Measurements from ENCODE around the gene MARCHF6. TPM values are rescaled to one million over a fixed set of nuclear protein-coding genes. Genes with fewer than 3 reads are reported as not detected.
"Not testable (repeated sequence)": the region's sequence is repeated elsewhere in the genome, so short reads cannot be mapped to it uniquely, and the experiment has no call there.

Gene MARCHF6
- total RNA-seq, 1 experiment from 2014 or later = 129 TPM

- Histone ChIP-seq H3K27me3 (replicated peaks; ENCODE audit: insufficient read depth, low read depth, low read length, poor library complexity) (no peaks in the 10 kb centered on the region), H3K9me3 (ENCODE audit: low read depth, low read length, poor library complexity, severe bottlenecking) (no peaks in the 10 kb centered on the region), H3K36me3 (ENCODE audit: insufficient read depth, low read length, poor library complexity, severe bottlenecking) (no peaks in the 10 kb centered on the region), H3K4me1 (ENCODE audit: insufficient read depth, low read length, poor library complexity, severe bottlenecking) (peaks cover 4% of the 10 kb centered on the region), H3K27ac (ENCODE audit: low read depth, low read length, poor library complexity, severe bottlenecking) (no peak overlapping the region), H3K4me3 (ENCODE audit: low read depth, low read length, poor library complexity, severe bottlenecking) (no peak overlapping the region)
- intact Hi-C loops (cut with micrococcal nuclease; ENCODE audit: unreplicated experiment) = no loop called here
- CTCF ChIA-PET = no interaction called here
- TF ChIP-seq CTCF (conservative IDR thresholded peaks at IDR 0.05; ENCODE audit: low read depth, low read length) = no peak
- TF ChIP-seq EZH2 (IDR thresholded peaks at IDR 0.05; ENCODE audit: borderline replicate concordance, low read depth, low read length, poor library complexity, severe bottlenecking) = no peak
- no TSS peak for BruUV-seq (replicated peaks)
- no peak for DNase-seq (ENCODE audit: low spot score)
- POLR2A ChIA-PET (ENCODE audit: low non-redundant PET) = no interaction called here
Observed at GRCh38 chr5:10308844-10309243, 44.7 kb upstream of the MARCHF6 start.

GRCh38 chr5:10310066-10310779 is 43.3 kb upstream of the MARCHF6 start:
- Histone ChIP-seq H3K36me3 (ENCODE audit: insufficient read depth, low read length, poor library complexity, severe bottlenecking) (no peaks in the 10 kb centered on the region), H3K27me3 (replicated peaks; ENCODE audit: insufficient read depth, low read depth, low read length, poor library complexity) (no peaks in the 10 kb centered on the region), H3K4me3 (ENCODE audit: low read depth, low read length, poor library complexity, severe bottlenecking) (no peak overlapping the region), H3K27ac (ENCODE audit: low read depth, low read length, poor library complexity, severe bottlenecking) (no peak overlapping the region), H3K4me1 (ENCODE audit: insufficient read depth, low read length, poor library complexity, severe bottlenecking) (peaks cover 4% of the 10 kb centered on the region), H3K9me3 (ENCODE audit: low read depth, low read length, poor library complexity, severe bottlenecking) (no peaks in the 10 kb centered on the region)
- DNase-seq (ENCODE audit: low spot score) = no peak
- BruUV-seq (replicated peaks) = no TSS peak
- ChIA-PET CTCF (no interaction called here), POLR2A (ENCODE audit: low non-redundant PET) (no interaction called here)
- TF ChIP-seq CTCF (conservative IDR thresholded peaks at IDR 0.05; ENCODE audit: low read depth, low read length) (no peak), EZH2 (IDR thresholded peaks at IDR 0.05; ENCODE audit: borderline replicate concordance, low read depth, low read length, poor library complexity, severe bottlenecking) (no peak)
- intact Hi-C loops (cut with micrococcal nuclease; ENCODE audit: unreplicated experiment) = no loop called here

GRCh38 chr5:10310835-10311570 is 42.5 kb upstream of the MARCHF6 start:
- DNase-seq (ENCODE audit: low spot score); H3K9me3 ChIP-seq (ENCODE audit: low read depth, low read length, poor library complexity, severe bottlenecking); BruUV-seq (replicated peaks); POLR2A ChIA-PET (ENCODE audit: low non-redundant PET); intact Hi-C loops (cut with micrococcal nuclease; ENCODE audit: unreplicated experiment); H3K36me3 ChIP-seq (ENCODE audit: insufficient read depth, low read length, poor library complexity, severe bottlenecking); H3K4me3 ChIP-seq (ENCODE audit: low read depth, low read length, poor library complexity, severe bottlenecking); H3K27me3 ChIP-seq (replicated peaks; ENCODE audit: insufficient read depth, low read depth, low read length, poor library complexity); H3K4me1 ChIP-seq (ENCODE audit: insufficient read depth, low read length, poor library complexity, severe bottlenecking); CTCF ChIA-PET; H3K27ac ChIP-seq (ENCODE audit: low read depth, low read length, poor library complexity, severe bottlenecking): not testable (repeated sequence)
